HG03432 (cell line): ENCODE measurements around the gene TAF4B.
"Not testable (repeated sequence)": the region's sequence is repeated elsewhere in the genome, so short reads cannot be mapped to it uniquely, and the experiment has no call there.

Source experiments
- ATAC-seq: cut with Tn5 transposase; IDR thresholded peaks from one replicate; pipeline ENCODE4 v1.9.1; 2021; ENCODE audit warnings: mild to moderate bottlenecking, moderate library complexity; ENCODE audit not compliant: unreplicated experiment

TAF4B gene

GRCh38 chr18:26226229-26227050 lies at the start of gene TAF4B:
Gene TAF4B, plus strand, starts transcription at chr18:26226445. Its CDS starts 489 bp downstream, at chr18:26226934.
- peak; percentile 88 for ATAC-seq

- ATAC-seq = peak; percentile 79
Observed at GRCh38 chr18:26181343-26181826, 44.9 kb upstream of the TAF4B start.

- no peak for ATAC-seq
Observed at GRCh38 chr18:26183395-26184112, 42.7 kb upstream of the TAF4B start.

GRCh38 chr18:26185267-26185666 lies 41.0 kb upstream of the TAF4B start:
- no peak for ATAC-seq

GRCh38 chr18:26190506-26190905 lies 35.7 kb upstream of the TAF4B start:
- ATAC-seq = peak; percentile 83

GRCh38 chr18:26192233-26192632 lies 34.0 kb upstream of the TAF4B start:
- no peak for ATAC-seq

GRCh38 chr18:26196605-26197004 lies 29.6 kb upstream of the TAF4B start:
- ATAC-seq = no peak

GRCh38 chr18:26202001-26202400 lies 24.2 kb upstream of the TAF4B start:
- ATAC-seq = not testable (repeated sequence)

- no peak for ATAC-seq
Observed at GRCh38 chr18:26205318-26205717, 20.9 kb upstream of the TAF4B start.

- ATAC-seq = no peak
Observed at GRCh38 chr18:26206488-26206887, 19.8 kb upstream of the TAF4B start.

GRCh38 chr18:26207937-26208336 lies 18.3 kb upstream of the TAF4B start:
- ATAC-seq = no peak

- no peak for ATAC-seq
Observed at GRCh38 chr18:26208977-26209376, 17.3 kb upstream of the TAF4B start.

GRCh38 chr18:26210147-26210546 lies 16.1 kb upstream of the TAF4B start:
- ATAC-seq = no peak

GRCh38 chr18:26215247-26215970 lies 10.8 kb upstream of the TAF4B start:
- ATAC-seq = peak; percentile 96

GRCh38 chr18:26225022-26225693 lies 1.1 kb upstream of the TAF4B start:
- ATAC-seq = no peak

GRCh38 chr18:26225915-26226228 lies 373 bp upstream of the TAF4B start:
- no peak for ATAC-seq

- no peak for ATAC-seq
Observed at GRCh38 chr18:26227051-26227670, 916 bp downstream of the TAF4B start.

GRCh38 chr18:26228562-26229260 lies 2.5 kb downstream of the TAF4B start:
- ATAC-seq = no peak

GRCh38 chr18:26230497-26230896 lies 4.3 kb downstream of the TAF4B start:
- ATAC-seq = no peak

GRCh38 chr18:26233208-26233607 lies 7.0 kb downstream of the TAF4B start:
- ATAC-seq = no peak
